Left forelimb (tissue), 1 donor: ENCODE data around the gene SPRED3.
"Not testable (repeated sequence)": the region's sequence is repeated elsewhere in the genome, so short reads cannot be mapped to it uniquely, and the experiment has no call there.

Source experiments
- DNase-seq: peaks from one replicate; pipeline ENCODE4 v3.0.0-alpha.2; 2018; ENCODE audit warnings: low spot score

The SPRED3 gene

GRCh38 chr19:38391911-38392464 lies 3.5 kb downstream of the SPRED3 start:
- DNase-seq, result no peak

GRCh38 chr19:38392707-38393308 lies 4.3 kb downstream of the SPRED3 start:
- no peak for DNase-seq

- no peak for DNase-seq
Measured at GRCh38 chr19:38394488-38394887, 6.0 kb downstream of the SPRED3 start.

- DNase-seq, result no peak
Measured at GRCh38 chr19:38395381-38396114, 7.1 kb downstream of the SPRED3 start.

- DNase-seq, result no peak
Measured at GRCh38 chr19:38399081-38399480, 10.6 kb downstream of the SPRED3 start.

GRCh38 chr19:38399537-38399936 lies 11.0 kb downstream of the SPRED3 start:
- no peak for DNase-seq

- no peak for DNase-seq
Measured at GRCh38 chr19:38400361-38400760, 11.9 kb downstream of the SPRED3 start.

GRCh38 chr19:38401148-38401547 lies 12.7 kb downstream of the SPRED3 start:
- DNase-seq, result no peak

GRCh38 chr19:38402623-38402966 lies 14.1 kb downstream of the SPRED3 start:
- DNase-seq, result no peak

GRCh38 chr19:38402967-38403674 lies 14.6 kb downstream of the SPRED3 start, which contains the start of gene FAM98C:
FAM98C (plus strand) TSS chr19:38403093; CDS start chr19:38403154, 61 bp downstream.
- peak; percentile 99 for DNase-seq

GRCh38 chr19:38404858-38405257 lies 16.4 kb downstream of the SPRED3 start:
- DNase-seq, result no peak

GRCh38 chr19:38405276-38405675 lies 16.8 kb downstream of the SPRED3 start:
- no peak for DNase-seq

- no peak for DNase-seq
Measured at GRCh38 chr19:38409631-38410133, 21.2 kb downstream of the SPRED3 start.

- DNase-seq, result not testable (repeated sequence)
Measured at GRCh38 chr19:38410407-38410806, 21.9 kb downstream of the SPRED3 start.

GRCh38 chr19:38411041-38411712 lies 22.7 kb downstream of the SPRED3 start:
- no peak for DNase-seq

GRCh38 chr19:38411898-38412297 lies 23.4 kb downstream of the SPRED3 start:
- not testable (repeated sequence) for DNase-seq

GRCh38 chr19:38412491-38412890 lies 24.0 kb downstream of the SPRED3 start:
- DNase-seq, result no peak

GRCh38 chr19:38412961-38413360 lies 24.5 kb downstream of the SPRED3 start:
- DNase-seq, result no peak

GRCh38 chr19:38413416-38413815 lies 24.9 kb downstream of the SPRED3 start:
- DNase-seq, result no peak

GRCh38 chr19:38417146-38417543 lies 28.6 kb downstream of the SPRED3 start:
- no peak for DNase-seq

GRCh38 chr19:38417544-38418506 lies 29.3 kb downstream of the SPRED3 start:
- no peak for DNase-seq
